ENCODE results near the gene TTL. TPM values are rescaled to one million over a fixed set of nuclear protein-coding genes. Genes with fewer than 3 reads are reported as not detected.

Gene TTL
- total and polyA plus RNA-seq, 2 of the 13 experiments (the other 11 are each of a cell fraction or from before 2014, with no cell fraction given): 19.0 to 59.8 TPM

GRCh38 chr2:112481050-112481527 is 867 bp upstream of the TTL start (continued):
- TF ChIP-seq, protein P1, sequence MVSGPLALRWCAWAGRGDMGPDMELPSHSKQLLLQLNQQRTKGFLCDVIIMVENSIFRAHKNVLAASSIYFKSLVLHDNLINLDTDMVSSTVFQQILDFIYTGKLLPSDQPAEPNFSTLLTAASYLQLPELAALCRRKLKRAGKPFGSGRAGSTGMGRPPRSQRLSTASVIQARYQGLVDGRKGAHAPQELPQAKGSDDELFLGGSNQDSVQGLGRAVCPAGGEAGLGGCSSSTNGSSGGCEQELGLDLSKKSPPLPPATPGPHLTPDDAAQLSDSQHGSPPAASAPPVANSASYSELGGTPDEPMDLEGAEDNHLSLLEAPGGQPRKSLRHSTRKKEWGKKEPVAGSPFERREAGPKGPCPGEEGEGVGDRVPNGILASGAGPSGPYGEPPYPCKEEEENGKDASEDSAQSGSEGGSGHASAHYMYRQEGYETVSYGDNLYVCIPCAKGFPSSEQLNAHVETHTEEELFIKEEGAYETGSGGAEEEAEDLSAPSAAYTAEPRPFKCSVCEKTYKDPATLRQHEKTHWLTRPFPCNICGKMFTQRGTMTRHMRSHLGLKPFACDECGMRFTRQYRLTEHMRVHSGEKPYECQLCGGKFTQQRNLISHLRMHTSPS (CRISPR knock-in tag; IDR thresholded peaks at IDR 0.05; ENCODE audit: low read depth): no peak
- TF ChIP-seq ZNF773 (CRISPR knock-in tag; IDR thresholded peaks at IDR 0.05; ENCODE audit: borderline replicate concordance) (no peak), TCF12 (IDR thresholded peaks at IDR 0.05) (no peak), TCF12 (CRISPR knock-in tag; IDR thresholded peaks at IDR 0.05) (no peak; the same call in 1 of the 2 replicates), ZNF724P (CRISPR knock-in tag; IDR thresholded peaks at IDR 0.05; ENCODE audit: borderline replicate concordance) (0 out of 2 replicates have a peak, but pooled peaks have one; percentile 16), ZNF274 (CRISPR knock-in tag; IDR thresholded peaks at IDR 0.05) (peak; percentile 56; the same call in 1 of the 2 replicates), ZNF607 (CRISPR knock-in tag; IDR thresholded peaks at IDR 0.05; ENCODE audit: borderline replicate concordance) (no peak), YEATS4 (CRISPR knock-in tag; IDR thresholded peaks at IDR 0.05; ENCODE audit: borderline replicate concordance) (no peak), HES4 (CRISPR knock-in tag; IDR thresholded peaks at IDR 0.05; ENCODE audit: borderline replicate concordance) (no peak), SMARCE1 (IDR thresholded peaks at IDR 0.05; ENCODE audit: borderline replicate concordance) (no peak), LCORL (IDR thresholded peaks at IDR 0.05) (no peak), LCORL (CRISPR knock-in tag; IDR thresholded peaks at IDR 0.05) (peak; percentile 89), TFAP4 (IDR thresholded peaks at IDR 0.05; ENCODE audit: borderline replicate concordance, low read depth) (no peak), RAD51 (IDR thresholded peaks at IDR 0.05; ENCODE audit: borderline replicate concordance) (no peak), ATRX (CRISPR knock-in tag; IDR thresholded peaks at IDR 0.05; ENCODE audit: borderline replicate concordance) (no peak)
- TF ChIP-seq, protein P2, sequence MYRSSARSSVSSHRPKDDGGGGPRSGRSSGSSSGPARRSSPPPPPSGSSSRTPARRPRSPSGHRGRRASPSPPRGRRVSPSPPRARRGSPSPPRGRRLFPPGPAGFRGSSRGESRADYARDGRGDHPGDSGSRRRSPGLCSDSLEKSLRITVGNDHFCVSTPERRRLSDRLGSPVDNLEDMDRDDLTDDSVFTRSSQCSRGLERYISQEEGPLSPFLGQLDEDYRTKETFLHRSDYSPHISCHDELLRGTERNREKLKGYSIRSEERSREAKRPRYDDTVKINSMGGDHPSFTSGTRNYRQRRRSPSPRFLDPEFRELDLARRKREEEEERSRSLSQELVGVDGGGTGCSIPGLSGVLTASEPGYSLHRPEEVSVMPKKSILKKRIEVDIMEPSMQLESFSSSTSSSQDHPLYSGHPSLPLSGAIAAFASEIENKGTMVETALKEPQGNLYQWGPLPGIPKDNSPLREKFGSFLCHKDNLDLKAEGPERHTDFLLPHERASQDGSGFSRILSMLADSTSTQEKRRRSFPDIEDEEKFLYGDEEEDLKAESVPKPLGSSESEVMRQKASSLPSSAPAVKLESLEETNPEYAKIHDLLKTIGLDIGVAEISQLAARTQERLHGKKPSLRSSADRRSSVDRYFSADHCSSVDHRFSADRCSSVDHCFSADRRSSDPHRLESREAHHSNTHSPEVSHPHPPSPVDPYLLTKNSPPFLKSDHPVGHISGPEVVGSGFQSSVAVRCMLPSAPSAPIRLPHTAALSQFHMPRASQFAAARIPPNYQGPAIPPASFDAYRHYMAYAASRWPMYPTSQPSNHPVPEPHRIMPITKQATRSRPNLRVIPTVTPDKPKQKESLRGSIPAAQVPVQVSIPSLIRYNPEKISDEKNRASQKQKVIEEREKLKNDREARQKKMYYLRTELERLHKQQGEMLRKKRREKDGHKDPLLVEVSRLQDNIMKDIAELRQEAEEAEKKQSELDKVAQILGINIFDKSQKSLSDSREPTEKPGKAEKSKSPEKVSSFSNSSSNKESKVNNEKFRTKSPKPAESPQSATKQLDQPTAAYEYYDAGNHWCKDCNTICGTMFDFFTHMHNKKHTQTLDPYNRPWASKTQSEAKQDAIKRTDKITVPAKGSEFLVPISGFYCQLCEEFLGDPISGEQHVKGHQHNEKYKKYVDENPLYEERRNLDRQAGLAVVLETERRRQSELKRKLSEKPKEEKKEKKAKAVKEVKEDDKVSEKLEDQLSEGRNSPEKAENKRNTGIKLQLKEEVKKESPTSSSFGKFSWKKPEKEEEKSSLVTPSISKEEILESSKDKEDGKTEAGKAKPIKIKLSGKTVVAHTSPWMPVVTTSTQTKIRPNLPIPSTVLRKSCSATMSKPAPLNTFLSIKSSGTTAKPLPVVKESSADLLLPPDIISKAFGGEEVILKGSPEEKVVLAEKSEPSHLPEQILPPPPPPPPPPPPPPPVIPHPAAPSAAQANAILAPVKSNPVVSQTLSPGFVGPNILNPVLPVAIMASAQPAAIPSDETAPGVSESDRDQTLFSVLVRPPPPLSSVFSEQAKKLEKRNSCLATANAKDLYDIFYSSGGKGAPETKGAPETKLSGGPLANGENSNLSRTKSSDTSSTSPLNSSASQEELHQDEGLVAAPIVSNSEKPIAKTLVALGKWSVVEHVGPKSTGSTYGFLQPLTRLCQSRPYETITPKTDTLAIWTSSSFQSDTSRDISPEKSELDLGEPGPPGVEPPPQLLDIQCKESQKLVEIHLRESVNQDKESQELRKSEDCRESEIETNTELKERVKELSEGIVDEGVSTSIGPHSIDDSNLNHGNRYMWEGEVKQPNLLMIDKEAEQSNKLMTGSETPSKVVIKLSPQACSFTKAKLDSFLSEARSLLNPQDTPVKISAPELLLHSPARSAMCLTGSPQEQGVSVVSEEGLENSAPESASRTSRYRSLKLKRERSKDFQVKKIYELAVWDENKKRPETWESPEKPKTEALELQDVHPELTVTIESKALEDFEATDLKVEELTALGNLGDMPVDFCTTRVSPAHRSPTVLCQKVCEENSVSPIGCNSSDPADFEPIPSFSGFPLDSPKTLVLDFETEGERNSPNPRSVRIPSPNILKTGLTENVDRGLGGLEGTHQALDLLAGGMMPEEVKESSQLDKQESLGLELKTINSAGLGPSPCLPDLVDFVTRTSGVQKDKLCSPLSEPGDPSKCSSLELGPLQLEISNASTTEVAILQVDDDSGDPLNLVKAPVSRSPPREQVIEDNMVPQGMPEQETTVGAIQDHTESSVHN (CRISPR knock-in tag; IDR thresholded peaks at IDR 0.05): 0 out of 2 replicates have a peak, but pooled peaks have one; percentile 29
- TF ChIP-seq, protein P3, sequence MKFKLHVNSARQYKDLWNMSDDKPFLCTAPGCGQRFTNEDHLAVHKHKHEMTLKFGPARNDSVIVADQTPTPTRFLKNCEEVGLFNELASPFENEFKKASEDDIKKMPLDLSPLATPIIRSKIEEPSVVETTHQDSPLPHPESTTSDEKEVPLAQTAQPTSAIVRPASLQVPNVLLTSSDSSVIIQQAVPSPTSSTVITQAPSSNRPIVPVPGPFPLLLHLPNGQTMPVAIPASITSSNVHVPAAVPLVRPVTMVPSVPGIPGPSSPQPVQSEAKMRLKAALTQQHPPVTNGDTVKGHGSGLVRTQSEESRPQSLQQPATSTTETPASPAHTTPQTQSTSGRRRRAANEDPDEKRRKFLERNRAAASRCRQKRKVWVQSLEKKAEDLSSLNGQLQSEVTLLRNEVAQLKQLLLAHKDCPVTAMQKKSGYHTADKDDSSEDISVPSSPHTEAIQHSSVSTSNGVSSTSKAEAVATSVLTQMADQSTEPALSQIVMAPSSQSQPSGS (CRISPR knock-in tag; IDR thresholded peaks at IDR 0.05): peak; percentile 68
